ENCODE data around the gene BBLN.

BBLN gene

GRCh38 chr9:128120741-128121465 lies 39.2 kb upstream of the BBLN start:
- DNase-seq (ENCODE audit: low read depth) = no peak

GRCh38 chr9:128121466-128121810 lies 38.6 kb upstream of the BBLN start:
- no peak overlapping the region for H3K4me3 ChIP-seq (ENCODE audit: low read depth, low read length)
- no peak for TF ChIP-seq CTCF (IDR thresholded peaks at IDR 0.05; ENCODE audit: low read depth, low read length)
- TF ChIP-seq MYC (IDR thresholded peaks at IDR 0.05; ENCODE audit: low read depth, low read length) = no peak
- no peak for TF ChIP-seq MAX (IDR thresholded peaks at IDR 0.05; ENCODE audit: low read depth, low read length)
- TF ChIP-seq POLR2A (IDR thresholded peaks at IDR 0.05; ENCODE audit: extremely low read depth, insufficient read length) = no peak
- DNase-seq (ENCODE audit: low read depth) = no peak

More at GRCh38 chr9:128120741-128121465, 39.2 kb upstream of the BBLN start:
- no peak for TF ChIP-seq MAX (IDR thresholded peaks at IDR 0.05; ENCODE audit: low read depth, low read length)
- TF ChIP-seq MYC (IDR thresholded peaks at IDR 0.05; ENCODE audit: low read depth, low read length) = no peak
- no peak for TF ChIP-seq CTCF (IDR thresholded peaks at IDR 0.05; ENCODE audit: low read depth, low read length)
- no peak for TF ChIP-seq POLR2A (IDR thresholded peaks at IDR 0.05; ENCODE audit: extremely low read depth, insufficient read length)
- H3K4me3 ChIP-seq (ENCODE audit: low read depth, low read length) = no peak overlapping the region

- TF ChIP-seq MAX (IDR thresholded peaks at IDR 0.05; ENCODE audit: low read depth, low read length) (no peak), POLR2A (IDR thresholded peaks at IDR 0.05; ENCODE audit: extremely low read depth, insufficient read length) (no peak), MYC (IDR thresholded peaks at IDR 0.05; ENCODE audit: low read depth, low read length) (no peak), CTCF (IDR thresholded peaks at IDR 0.05; ENCODE audit: low read depth, low read length) (no peak)
- no peak overlapping the region for H3K4me3 ChIP-seq (ENCODE audit: low read depth, low read length)
- DNase-seq (ENCODE audit: low read depth) = no peak
These were observed 37.9 kb upstream of the BBLN start for GRCh38 chr9:128121924-128122808.

- DNase-seq (ENCODE audit: low read depth) = no peak
- H3K4me3 ChIP-seq (ENCODE audit: low read depth, low read length) = no peak overlapping the region
- TF ChIP-seq MAX (IDR thresholded peaks at IDR 0.05; ENCODE audit: low read depth, low read length) = no peak
These were observed 37.3 kb upstream of the BBLN start for GRCh38 chr9:128122809-128123175.

GRCh38 chr9:128123451-128124080 lies 36.5 kb upstream of the BBLN start:
- TF ChIP-seq MYC (IDR thresholded peaks at IDR 0.05; ENCODE audit: low read depth, low read length) = no peak
- TF ChIP-seq CTCF (IDR thresholded peaks at IDR 0.05; ENCODE audit: low read depth, low read length) = no peak
- no peak for TF ChIP-seq MAX (IDR thresholded peaks at IDR 0.05; ENCODE audit: low read depth, low read length)
- no peak for TF ChIP-seq POLR2A (IDR thresholded peaks at IDR 0.05; ENCODE audit: extremely low read depth, insufficient read length)
- H3K4me3 ChIP-seq (ENCODE audit: low read depth, low read length) = no peak overlapping the region
- no peak for DNase-seq (ENCODE audit: low read depth)

GRCh38 chr9:128124451-128124850 lies 35.6 kb upstream of the BBLN start:
- H3K4me3 ChIP-seq (ENCODE audit: low read depth, low read length) = no peak overlapping the region
- DNase-seq (ENCODE audit: low read depth) = no peak
- no peak for TF ChIP-seq CTCF (IDR thresholded peaks at IDR 0.05; ENCODE audit: low read depth, low read length)
- no peak for TF ChIP-seq MYC (IDR thresholded peaks at IDR 0.05; ENCODE audit: low read depth, low read length)
- no peak for TF ChIP-seq POLR2A (IDR thresholded peaks at IDR 0.05; ENCODE audit: extremely low read depth, insufficient read length)
- TF ChIP-seq MAX (IDR thresholded peaks at IDR 0.05; ENCODE audit: low read depth, low read length) = no peak

Measured in NB4 (cell line).